SU-DHL-6 (cell line): ENCODE results near the gene KRT9.

Experiments used
- CTCF ChIP-seq: fragments of 200-600 bp; sonication (generic); IDR thresholded peaks from one replicate; pipeline ENCODE4 v1.5.1; 2017; ENCODE audit warnings: antibody characterized with exemption, mild to moderate bottlenecking, low read length, moderate library complexity; ENCODE audit not compliant: insufficient read depth, poor library complexity, severe bottlenecking
- EZH2phosphoT487 ChIP-seq: fragments of 200-600 bp; sonication (generic), shearing (Covaris generic); conservative IDR thresholded peaks from 2 replicates; pipeline ENCODE4 v1.6.1; 2018; ENCODE audit warnings: mild to moderate bottlenecking, antibody characterized with exemption, low read length, moderate library complexity, mixed read lengths

GRCh38 chr17:41581366-41582060, 9.7 kb upstream of the KRT9 start:
- no peak for TF ChIP-seq CTCF
- TF ChIP-seq EZH2phosphoT487: no peak
